HG03354 (cell line): Measurements from ENCODE around the gene OR6T1.

Experiments used
- ATAC-seq: cut with Tn5 transposase; IDR thresholded peaks from one replicate; pipeline ENCODE4 v1.9.1; 2021; ENCODE audit warnings: mild to moderate bottlenecking; ENCODE audit not compliant: unreplicated experiment, poor library complexity, severe bottlenecking

The OR6T1 gene, protein sequence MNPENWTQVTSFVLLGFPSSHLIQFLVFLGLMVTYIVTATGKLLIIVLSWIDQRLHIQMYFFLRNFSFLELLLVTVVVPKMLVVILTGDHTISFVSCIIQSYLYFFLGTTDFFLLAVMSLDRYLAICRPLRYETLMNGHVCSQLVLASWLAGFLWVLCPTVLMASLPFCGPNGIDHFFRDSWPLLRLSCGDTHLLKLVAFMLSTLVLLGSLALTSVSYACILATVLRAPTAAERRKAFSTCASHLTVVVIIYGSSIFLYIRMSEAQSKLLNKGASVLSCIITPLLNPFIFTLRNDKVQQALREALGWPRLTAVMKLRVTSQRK

DNA sequence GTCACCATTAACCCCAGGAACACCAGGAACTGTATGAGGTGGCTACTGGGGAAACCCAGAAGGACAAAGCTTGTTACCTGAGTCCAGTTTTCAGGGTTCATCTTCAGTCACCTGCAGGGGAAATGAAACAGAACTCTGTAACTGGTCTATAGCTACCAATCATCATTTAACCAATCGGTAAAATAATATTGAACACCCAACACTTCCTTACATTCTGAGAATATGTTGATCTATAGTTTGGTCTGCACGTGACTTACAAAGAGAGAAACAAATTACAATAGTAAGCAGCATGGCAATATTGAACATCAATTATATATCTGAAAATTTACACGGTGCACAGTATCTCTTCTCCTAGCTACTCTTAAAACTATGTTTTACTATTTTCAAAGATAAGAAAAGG lies at the start of gene OR6T1:
Gene OR6T1 (minus strand): TSS at position 101 of the 400 bp plus-strand sequence. CDS start 0 bp downstream, at position 101.
- no peak for ATAC-seq

DNA sequence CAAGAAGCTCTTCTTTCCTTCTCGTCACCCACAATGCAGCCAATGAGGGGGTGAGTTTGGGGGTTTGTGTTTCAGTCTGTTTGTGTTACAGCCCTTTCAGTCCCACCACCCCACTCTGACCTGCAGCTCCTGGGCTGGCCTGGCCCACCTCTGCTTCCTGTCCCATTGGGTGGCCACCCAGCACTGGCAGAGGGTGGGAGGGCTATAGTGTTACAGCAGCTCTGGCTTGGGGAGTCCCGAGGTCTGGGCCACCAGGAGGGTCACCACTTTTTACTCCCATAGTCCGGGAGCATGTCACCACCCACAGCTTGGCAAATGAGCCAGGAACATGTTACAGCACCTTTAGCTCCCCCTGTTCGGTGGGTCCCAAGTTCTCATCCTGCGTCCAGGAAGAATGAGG lies 35.7 kb upstream of the OR6T1 start:
- no peak for ATAC-seq

DNA sequence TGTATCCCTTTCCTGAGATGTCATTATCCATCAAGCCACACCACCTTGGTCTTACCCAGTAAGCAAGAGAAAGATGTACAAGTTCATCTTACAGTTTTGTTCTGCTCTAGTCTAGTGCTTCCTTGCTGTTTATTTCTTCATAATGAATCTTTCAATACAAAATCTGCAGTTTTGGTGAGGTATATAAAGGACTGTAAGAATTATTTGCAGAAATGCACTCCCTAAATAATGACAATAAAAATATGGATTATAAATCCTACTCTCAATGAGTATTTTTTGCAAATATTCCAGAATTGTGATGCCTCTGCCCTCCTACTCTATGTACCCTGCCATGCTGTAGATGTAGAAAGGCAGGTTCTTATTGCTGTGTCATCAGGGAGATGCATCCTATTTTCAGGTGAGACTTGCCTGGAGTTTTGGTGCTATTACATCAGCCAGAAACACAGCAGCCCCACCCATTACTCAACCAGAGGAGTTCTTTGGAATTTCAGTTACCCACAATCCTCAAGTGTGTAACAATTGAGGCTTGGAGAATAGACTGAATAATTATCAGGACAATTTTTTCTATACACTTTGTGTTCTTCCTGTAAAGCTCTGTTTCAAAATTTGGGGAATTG lies 34.2 kb upstream of the OR6T1 start, which contains the start of gene OR10S1:
Gene OR10S1 (minus strand): TSS at position 51 of the 617 bp plus-strand sequence. CDS start 117 bp downstream, outside the sequence.
- no peak for ATAC-seq

DNA sequence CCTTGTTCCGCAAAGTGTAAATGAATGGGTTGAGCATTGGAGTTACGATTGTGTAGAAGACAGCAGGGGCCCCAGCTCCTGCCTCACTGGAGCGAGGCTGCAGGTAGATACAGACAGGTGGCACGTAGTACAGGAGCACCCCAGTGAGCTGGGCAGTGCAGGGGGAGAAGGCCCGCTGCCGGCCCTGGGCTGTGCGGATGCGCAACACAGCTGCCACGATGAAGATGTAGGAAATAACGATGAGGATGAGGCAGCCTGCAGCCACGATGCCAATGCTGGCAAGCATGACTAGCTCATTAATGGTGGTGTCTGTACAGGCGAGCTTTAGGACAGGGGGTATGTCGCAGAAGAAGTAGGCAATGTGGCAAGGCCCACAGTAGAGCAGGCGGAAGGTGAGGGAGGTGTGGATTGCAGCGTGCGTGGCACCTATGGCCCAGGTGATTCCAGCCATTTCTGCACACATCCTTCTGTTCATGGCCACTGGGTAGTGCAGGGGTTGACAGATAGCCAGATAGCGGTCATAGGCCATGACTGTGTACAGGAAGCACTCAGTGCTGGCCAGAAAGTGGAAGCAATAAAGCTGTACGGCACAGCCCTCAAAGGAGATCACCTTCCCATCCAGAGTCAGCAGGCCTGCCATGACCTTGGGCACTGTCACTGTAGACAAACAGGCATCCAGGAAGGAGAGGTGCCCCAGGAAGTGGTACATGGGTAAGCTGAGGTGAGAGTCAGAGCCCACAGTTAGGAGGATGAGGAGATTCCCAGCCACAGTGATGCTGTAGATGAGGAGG lies 33.3 kb upstream of the OR6T1 start:
- ATAC-seq = no peak

DNA sequence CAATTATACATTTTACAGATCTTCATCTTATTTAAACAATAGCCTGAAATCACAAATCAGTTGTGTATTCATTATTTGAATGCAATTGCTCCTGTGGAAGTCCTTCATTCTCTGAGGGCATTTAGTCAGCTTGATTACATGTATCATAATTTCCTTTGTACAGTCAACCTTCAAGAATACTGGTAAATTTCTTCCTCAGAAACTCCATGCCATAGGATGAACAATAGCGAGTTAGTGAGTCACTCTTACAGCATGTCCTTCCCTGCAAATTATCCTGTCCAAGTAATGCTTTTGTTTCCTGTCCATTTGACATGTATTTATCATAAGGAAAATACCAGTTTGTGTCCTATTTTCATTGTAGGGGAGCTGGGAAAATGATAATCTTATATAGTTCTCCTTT lies 30.2 kb upstream of the OR6T1 start:
- no peak for ATAC-seq

DNA sequence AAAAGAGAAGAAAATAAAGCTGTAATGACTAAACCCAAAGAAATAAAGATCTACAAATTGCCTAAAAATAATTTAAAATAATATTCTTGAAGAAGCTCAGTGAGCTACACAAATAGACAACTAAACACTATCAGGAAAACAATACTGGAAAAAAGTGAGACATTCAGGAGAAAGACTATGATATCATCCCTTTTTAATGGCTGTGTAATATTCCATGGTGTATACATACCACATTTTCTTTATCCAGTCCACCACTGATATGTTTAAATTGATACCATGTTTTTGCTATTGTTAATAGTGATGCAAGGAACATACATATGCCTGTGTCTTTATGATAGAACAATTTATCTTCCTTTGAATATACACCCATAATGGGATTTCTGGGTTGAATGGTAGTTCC lies 13.1 kb upstream of the OR6T1 start:
- ATAC-seq = no peak

DNA sequence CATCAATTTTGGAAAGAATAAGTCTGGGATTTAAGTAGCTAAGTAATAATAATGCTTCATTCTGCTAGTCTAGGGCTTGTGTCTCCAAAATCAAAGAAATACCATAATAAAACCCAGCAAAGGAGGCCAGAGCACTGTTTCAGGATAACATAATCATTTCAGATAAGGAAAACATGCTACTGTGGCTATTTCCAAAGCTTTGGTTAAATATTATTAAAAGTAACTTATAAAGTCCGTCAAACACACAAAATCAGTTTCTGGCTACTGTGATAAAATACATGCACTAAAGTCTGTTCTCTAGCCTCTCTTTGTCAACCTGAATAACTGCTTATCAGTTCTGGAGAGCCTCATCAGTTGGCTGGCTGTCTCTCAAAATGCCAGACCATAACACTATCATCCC lies 1.5 kb upstream of the OR6T1 start:
- ATAC-seq = no peak

DNA sequence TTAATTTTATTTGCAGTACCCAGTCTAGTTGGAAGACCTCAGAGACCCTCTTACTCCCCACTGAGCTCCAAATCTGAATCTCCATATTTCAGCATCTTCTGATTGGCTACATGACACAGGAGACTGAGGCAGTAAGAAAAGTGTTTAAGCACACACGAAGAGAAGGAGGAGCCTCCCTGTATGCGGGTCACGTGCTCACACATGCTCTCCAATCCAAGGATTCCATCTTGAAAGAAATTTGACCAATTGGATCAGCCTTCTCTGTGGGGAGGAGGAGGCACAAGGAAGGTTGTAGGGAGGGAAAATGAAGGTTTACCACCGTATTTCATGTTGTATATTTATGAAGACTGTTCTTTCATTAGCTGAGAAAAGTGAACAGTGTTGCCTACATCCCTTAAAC lies 1.2 kb downstream of the OR6T1 start:
- ATAC-seq = no peak

DNA sequence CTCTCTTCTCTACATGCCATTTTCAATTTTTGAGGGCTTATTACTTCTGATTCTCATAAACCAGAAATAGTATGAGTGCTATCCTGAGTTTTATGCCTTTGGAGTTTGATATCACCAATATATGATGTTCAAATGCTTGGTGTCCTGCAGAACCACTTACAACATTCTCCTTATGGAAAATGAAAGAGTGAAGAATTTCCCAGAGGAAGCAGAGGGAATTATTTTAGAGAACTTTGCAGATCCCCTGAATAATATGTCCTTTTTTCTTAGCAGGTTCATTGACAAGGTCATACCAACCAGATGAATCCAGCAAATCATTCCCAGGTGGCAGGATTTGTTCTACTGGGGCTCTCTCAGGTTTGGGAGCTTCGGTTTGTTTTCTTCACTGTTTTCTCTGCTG lies 4.3 kb downstream of the OR6T1 start, which contains the start of gene OR4D5:
Gene OR4D5 (plus strand): TSS at position 301 of the 400 bp plus-strand sequence. CDS start 0 bp downstream, at position 301.
- ATAC-seq = no peak

DNA sequence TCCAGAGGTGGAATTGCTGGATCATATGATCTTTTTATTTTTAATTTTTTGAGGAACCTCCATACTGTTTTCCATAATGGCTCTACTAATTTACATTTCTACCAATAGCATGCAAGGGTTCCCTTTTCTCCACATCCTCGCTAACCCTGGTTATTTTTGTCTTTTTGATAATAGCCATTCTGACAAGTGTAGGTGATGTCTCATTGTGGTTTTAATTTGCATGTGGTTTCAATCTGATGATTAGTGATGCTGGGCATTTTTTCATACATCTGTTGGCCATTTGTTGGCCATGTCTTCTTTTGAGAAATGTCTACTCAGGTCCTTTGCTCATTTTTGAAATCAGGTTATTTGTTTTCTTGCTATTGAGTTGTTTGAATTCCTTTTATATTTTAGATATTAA lies 19.6 kb downstream of the OR6T1 start:
- no peak for ATAC-seq

DNA sequence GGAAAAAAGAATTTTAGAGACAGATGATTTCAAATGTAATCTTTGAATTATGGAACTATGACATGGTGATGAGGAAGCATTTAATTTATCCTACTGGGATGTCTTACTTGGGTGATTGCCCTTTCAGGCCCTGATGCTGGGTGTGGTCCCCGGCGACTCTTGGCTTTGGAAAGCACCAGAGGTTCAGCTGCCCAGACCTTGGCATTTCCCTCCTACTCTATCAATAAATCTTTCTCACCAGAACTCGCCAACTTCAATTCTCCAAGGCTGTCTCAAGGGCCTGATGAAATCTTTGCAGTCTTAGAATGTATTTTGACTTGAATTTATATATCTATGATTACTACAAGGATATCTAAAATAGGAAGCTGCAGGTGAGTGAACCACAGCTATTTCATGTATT lies 22.7 kb downstream of the OR6T1 start:
- ATAC-seq = no peak

DNA sequence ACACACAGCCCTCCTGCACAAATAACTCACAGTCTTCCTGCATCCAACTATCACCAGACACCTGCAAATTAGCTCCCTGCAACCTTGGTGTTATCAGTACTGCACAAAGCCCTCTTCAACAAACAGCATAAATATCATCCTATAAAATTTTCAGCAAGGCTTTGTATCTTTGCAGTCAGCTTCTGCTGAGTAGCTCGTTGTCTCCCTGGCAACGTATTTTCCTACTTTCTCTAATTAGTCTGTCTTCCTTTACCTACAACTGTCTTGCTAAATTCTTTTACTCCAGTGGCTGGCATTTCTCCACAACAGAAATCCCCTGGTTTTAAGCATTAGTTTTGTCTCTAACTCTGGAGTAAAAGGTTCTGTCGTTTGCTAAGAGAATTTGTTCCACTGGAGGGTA lies 37.8 kb downstream of the OR6T1 start:
- ATAC-seq = no peak

DNA sequence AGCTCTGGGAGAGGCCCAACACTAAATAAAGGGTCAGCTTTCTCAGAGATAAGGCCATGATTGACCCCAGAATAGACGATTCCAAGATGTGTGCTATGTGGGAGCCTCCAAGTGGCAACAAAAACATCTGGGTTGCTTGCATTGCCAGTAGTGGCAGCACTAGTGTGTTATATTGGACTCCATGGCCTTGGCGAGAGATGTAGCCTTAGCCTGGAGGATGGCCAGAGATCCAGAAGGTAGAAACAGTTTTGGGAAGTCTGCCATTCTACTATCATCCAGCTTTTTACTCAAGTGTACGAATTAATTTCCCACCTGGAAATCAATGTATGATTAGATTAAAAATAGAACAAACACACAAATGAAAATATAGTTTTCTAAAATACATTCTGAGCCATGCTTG lies 38.7 kb downstream of the OR6T1 start:
- ATAC-seq = no peak

DNA sequence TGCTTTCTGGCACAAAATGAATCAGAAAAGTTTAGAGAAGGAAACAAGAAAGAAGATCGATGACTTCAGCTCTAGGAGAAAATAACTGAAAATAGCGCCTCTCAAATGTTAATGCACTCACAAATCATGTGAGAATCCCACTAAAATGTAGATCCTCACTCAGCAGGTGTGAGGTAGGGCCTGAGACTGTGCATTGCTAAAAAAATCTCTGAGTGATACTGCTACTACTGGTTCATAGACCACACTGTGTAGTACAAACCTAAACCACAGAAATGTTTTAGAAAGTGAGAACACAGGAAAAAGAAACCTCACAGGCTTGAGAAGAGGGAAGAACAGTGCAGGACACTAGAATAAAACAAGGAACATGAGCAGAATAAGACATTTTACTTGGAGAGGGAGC lies 39.7 kb downstream of the OR6T1 start:
- ATAC-seq = no peak

DNA sequence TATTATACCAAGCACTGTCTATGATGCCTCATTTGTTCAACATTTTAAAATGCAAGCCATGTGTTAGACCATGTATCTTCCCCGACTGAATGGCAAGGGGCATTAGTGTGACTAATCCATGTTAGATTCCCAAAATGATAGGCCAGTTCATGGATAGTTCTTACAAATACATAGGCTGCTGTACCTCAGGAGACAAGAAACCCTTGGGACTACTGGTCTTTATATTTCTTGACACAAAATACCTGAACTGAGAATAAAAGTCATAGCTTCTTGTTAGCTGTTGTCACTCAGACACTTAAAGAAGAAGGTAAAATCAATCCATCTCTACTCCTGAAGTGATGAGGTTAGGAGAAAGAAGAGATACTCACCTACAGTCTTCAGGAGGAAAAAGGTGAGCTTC lies 41.8 kb downstream of the OR6T1 start, which contains the start of gene OR8D4:
Gene OR8D4 (plus strand): TSS at position 301 of the 400 bp plus-strand sequence. CDS start 4,265 bp downstream, outside the sequence.
- no peak for ATAC-seq

DNA sequence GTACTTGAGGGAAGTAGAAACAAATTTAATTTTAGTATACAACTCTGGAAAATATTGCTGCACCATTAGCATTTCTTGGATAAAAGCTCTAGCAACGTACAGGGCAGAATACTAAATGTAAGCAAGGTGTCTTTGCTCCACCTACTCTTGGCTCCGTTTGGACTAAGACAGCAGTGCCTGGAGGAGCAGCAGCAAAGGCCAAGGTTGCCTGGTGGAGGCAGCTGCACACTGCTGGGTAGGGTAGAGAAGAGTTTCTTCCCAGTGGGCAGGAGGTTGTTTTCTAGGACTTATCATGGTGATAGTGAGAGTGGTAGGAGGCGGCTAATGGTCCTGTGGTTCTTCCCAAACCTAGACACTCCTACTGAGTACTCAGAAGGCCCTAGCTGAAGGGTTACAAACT lies 43.8 kb downstream of the OR6T1 start:
- no peak for ATAC-seq
